Dendritic cell treated with granulocyte-macrophage colony-stimulating factor and Interleukin-4, amounts not matched to agents 40 ng/mL and 50 ng/mL, for 4 days (primary cell): ENCODE results near the gene FTCDNL1.

ENCODE experiments used
- H3K27ac Mint-ChIP-seq: one replicate; pipeline ENCODE4 v1.8.0; 2022; ENCODE audit warnings: mild to moderate bottlenecking, mixed read lengths
- H3K27me3 Mint-ChIP-seq: one replicate; pipeline ENCODE4 v1.8.0; 2022; ENCODE audit warnings: mild to moderate bottlenecking, mixed read lengths
- H3K36me3 Mint-ChIP-seq: one replicate; pipeline ENCODE4 v1.8.0; 2022; ENCODE audit warnings: low read depth, mixed read lengths
- H3K4me1 Mint-ChIP-seq: one replicate; pipeline ENCODE4 v1.8.0; 2022; ENCODE audit warnings: low read depth, mixed read lengths
- H3K4me3 Mint-ChIP-seq: one replicate; pipeline ENCODE4 v1.8.0; 2022; ENCODE audit warnings: mild to moderate bottlenecking, moderate library complexity, mixed read lengths
- H3K9me3 Mint-ChIP-seq: one replicate; pipeline ENCODE4 v1.8.0; 2022; ENCODE audit warnings: mixed read lengths
- intact Hi-C: fragments of 100-400 bp; cut with micrococcal nuclease; formaldehyde crosslinking; loops from one replicate; pipeline ENCODE4 v1.15.0; 2022

FTCDNL1 gene

DNA sequence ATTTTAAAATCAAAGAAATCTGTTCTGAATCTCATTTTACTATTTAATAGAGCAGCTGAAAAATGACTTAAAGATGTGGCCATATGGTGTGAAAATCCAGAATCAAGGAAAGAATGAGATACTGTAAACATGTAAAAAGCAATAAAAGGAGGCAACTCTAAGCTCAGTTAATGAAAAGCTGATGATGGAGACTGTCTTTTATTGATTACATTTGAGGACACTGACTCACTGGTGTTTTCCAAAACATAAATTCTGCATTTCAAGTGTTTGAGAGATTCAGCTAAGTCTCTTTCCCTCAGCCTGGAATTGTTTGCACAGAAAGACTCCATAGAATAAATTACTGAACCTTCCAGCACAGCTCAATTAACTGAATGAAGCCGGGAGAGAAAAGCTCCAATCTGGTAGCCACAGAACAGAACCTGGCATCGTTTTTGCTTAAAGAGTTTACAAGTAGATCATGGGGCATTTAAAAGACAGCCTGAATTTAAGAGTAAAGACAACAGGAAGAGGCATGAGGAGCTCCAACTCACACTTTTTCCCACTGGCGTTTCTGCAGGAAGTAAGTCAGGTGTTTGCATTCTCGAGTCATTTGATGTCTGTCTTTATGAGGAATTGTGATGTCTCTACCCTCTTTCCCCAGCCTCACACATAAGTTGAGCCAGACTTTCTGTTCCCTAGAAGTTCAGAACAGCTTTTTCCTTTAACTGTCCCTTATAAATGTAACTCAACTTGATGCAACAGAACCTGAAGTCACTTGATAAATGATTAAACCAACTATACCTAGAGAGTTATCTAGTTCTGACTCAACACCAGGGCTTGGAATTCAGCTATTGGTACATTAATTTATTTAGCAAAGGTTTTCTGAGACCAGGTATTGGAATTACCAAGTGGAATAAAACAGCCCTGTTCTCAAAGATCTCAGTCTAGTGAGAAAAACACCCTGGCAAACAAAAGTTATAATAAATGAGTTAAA, 53.3 kb downstream of the FTCDNL1 start:
- H3K4me1 Mint-ChIP-seq: peaks cover 9% of the 10 kb centered on the region
- H3K9me3 Mint-ChIP-seq: no peaks in the 10 kb centered on the region
- H3K27ac Mint-ChIP-seq: no peak overlapping the region
- intact Hi-C loops: no loop called here
- no peak overlapping the region for H3K4me3 Mint-ChIP-seq
- no peaks in the 10 kb centered on the region for H3K36me3 Mint-ChIP-seq
- H3K27me3 Mint-ChIP-seq: no peaks in the 10 kb centered on the region

DNA sequence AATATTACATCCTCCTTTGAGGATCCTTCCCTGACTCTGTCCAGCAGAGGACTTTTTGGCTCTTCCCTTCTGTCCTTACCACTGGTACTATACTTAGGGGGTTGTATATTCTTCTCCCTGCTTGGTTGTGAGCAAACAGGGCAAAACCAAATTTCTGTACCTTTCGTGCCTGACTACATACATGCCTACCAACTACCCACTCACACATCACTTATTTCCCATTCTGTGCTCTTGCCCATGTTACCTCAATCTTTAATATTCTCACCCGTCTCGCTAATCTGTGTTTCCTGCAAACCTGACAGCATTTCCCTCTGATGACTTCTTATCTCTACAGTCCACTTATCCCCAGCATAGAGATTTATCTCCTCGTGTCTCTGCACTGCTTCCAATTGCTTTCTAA, 58.6 kb downstream of the FTCDNL1 start:
- Mint-ChIP-seq H3K4me1 (no peaks in the 10 kb centered on the region), H3K9me3 (no peaks in the 10 kb centered on the region), H3K4me3 (no peak overlapping the region), H3K36me3 (no peaks in the 10 kb centered on the region), H3K27ac (no peak overlapping the region), H3K27me3 (no peaks in the 10 kb centered on the region)
- intact Hi-C loops: no loop called here

DNA sequence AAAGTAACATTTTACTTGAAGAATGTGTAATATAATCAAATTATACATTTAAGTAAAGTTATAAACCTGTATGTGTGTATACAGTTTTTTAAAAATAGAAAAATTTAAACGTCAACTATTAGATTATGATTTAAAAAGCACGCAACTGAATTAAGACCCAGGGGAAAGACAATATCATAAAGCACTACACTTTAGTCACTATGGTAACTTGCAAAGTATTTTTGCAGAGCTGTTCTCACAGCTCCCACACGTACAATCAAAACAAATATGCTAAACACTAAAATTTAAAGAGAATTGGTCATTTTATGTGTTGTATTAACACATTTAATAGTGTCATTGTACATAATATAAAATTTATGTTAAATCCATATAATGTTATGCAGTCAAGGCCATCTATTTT, 59.7 kb downstream of the FTCDNL1 start:
- Mint-ChIP-seq H3K27ac (no peak overlapping the region), H3K9me3 (no peaks in the 10 kb centered on the region), H3K4me3 (no peak overlapping the region), H3K36me3 (no peaks in the 10 kb centered on the region), H3K27me3 (no peaks in the 10 kb centered on the region), H3K4me1 (no peaks in the 10 kb centered on the region)
- intact Hi-C loops: no loop called here

DNA sequence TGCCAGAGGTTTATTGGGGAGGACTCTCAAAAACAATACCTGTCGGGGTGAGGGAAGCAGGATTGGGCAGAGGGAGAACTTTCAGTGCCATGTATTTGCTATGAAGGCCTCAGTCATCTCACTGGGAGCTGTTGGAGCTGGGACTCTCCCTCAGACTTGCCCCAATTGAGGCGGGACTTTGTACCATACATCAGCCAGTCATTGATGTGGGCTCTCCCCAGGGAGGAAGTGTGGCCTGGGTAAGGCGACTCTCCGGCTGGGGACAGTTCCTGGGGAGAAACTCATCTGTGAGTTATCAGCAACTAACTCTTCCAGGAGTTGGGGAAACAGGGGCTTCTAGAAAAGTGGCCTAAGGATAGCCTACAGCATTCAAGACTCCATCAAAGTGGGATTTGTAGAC, 66.5 kb downstream of the FTCDNL1 start:
- Mint-ChIP-seq H3K4me3 (no peak overlapping the region), H3K4me1 (peaks cover 14% of the 10 kb centered on the region), H3K9me3 (no peaks in the 10 kb centered on the region), H3K27ac (no peak overlapping the region), H3K36me3 (no peaks in the 10 kb centered on the region), H3K27me3 (no peaks in the 10 kb centered on the region)
- intact Hi-C loops: no loop called here

DNA sequence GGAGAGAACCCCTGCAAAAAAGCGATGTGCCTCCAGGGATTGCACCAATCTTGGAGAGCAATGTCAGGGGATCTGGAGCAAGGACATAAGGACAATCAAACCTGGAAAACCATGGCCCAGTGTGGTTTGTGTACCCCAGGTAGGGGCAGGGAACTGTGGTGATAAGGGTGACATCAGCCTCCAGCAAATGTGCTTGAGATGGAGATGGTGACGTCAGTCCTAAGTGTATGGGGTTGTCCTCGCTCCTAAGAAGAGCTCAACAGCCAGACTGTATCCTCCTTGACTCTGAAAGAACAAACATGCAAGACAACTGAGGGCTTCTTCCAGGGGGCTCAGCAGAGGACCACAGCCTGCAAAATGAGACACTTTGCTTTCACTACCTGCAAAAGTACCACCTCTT, 71.4 kb downstream of the FTCDNL1 start:
- no peak overlapping the region for H3K27ac Mint-ChIP-seq

DNA sequence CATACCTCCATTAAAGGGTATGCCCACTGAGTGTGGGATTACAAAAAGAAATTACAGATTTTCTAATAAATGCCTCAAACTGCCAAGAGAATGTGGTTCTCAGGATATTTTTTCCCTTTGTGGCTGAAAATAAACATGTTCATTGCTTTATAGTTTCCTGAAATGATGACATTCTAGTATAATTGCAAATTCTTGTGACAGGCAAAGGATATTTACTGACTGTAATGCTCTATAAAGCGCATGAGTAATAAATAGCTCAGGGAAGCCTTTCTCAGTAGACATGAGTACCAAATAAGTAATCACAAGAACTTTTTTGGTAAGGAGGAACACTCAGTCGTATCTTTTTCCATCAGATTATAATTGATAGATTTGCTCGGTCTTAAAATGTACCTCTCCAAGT, 72.3 kb downstream of the FTCDNL1 start:
- Mint-ChIP-seq H3K36me3 (no peaks in the 10 kb centered on the region), H3K27ac (no peak overlapping the region), H3K27me3 (no peaks in the 10 kb centered on the region), H3K4me1 (peaks cover 28% of the 10 kb centered on the region), H3K4me3 (no peak overlapping the region), H3K9me3 (no peaks in the 10 kb centered on the region)
- intact Hi-C loops: no loop called here

More for the DNA sequence above, 71.4 kb downstream of the FTCDNL1 start:
- no peaks in the 10 kb centered on the region for H3K36me3 Mint-ChIP-seq
- intact Hi-C loops: no loop called here
- H3K27me3 Mint-ChIP-seq: no peaks in the 10 kb centered on the region
- no peak overlapping the region for H3K4me3 Mint-ChIP-seq
- H3K9me3 Mint-ChIP-seq: no peaks in the 10 kb centered on the region
- peaks cover 27% of the 10 kb centered on the region for H3K4me1 Mint-ChIP-seq

DNA sequence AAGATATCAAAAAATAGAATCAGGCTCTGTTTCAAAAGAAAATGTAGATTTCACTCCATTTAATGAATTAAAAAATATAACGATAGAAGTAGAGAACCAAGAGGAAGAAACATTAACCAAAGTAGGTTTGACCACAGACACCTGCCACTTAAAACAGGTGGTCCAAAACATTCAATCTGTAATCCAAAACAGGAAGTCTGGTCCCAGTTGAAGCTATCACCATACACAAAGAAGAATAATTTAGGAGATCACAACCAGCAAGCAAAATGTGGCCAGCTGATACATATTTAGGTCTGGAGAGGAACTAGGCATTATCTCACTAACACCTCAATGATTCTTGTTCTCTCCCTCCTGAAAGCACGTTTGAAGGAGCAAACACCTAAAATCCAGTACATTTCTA, 73.1 kb downstream of the FTCDNL1 start:
- Mint-ChIP-seq H3K4me1 (peaks cover 35% of the 10 kb centered on the region), H3K4me3 (no peak overlapping the region), H3K9me3 (no peaks in the 10 kb centered on the region), H3K27ac (no peak overlapping the region), H3K36me3 (no peaks in the 10 kb centered on the region), H3K27me3 (no peaks in the 10 kb centered on the region)
- intact Hi-C loops: no loop called here

DNA sequence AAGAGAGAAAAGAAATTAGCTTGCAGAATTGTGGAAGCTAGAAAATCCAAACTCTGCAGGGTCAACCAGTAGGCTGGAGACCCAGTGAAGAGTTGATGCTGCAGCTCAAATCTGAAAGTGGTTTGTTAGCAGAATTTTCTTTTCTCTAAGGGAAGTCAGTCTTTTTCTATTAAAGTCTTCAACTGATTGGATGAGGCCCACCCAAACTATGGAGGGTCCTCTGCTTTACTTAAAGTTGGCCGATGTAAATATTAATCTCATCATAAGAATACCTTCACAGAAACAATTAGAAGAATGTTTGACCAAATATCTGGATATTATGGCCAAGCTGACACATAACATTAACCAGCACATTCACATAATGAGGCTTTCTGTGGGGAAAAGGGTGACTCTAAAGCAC, 73.7 kb downstream of the FTCDNL1 start:
- no peak overlapping the region for H3K4me3 Mint-ChIP-seq
- no peak overlapping the region for H3K27ac Mint-ChIP-seq
- intact Hi-C loops: no loop called here
- H3K27me3 Mint-ChIP-seq: no peaks in the 10 kb centered on the region
- peaks cover 41% of the 10 kb centered on the region for H3K4me1 Mint-ChIP-seq
- no peaks in the 10 kb centered on the region for H3K9me3 Mint-ChIP-seq
- no peaks in the 10 kb centered on the region for H3K36me3 Mint-ChIP-seq

DNA sequence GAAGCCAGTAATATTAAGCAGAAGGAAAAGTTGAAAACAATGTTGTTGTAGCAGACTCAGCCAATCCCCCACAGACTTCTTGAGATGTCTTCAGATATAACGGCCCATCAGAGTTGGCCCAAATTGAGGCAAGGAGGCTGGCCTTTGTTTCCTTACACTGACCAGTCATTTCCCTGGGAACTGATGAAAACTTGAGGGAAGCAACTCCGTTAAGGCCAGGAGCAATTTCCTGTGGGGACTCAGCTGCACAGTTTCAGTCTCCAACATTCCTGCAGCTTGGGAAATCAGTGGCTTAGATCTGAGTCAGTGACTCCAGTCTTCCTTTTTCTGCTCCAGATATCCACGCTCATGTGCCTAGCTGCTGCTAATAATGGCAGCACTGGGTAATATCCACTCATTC, 75.7 kb downstream of the FTCDNL1 start:
- intact Hi-C loops: no loop called here
- Mint-ChIP-seq H3K27me3 (no peaks in the 10 kb centered on the region), H3K36me3 (no peaks in the 10 kb centered on the region), H3K9me3 (no peaks in the 10 kb centered on the region), H3K27ac (no peak overlapping the region), H3K4me1 (peaks cover 39% of the 10 kb centered on the region), H3K4me3 (no peak overlapping the region)

DNA sequence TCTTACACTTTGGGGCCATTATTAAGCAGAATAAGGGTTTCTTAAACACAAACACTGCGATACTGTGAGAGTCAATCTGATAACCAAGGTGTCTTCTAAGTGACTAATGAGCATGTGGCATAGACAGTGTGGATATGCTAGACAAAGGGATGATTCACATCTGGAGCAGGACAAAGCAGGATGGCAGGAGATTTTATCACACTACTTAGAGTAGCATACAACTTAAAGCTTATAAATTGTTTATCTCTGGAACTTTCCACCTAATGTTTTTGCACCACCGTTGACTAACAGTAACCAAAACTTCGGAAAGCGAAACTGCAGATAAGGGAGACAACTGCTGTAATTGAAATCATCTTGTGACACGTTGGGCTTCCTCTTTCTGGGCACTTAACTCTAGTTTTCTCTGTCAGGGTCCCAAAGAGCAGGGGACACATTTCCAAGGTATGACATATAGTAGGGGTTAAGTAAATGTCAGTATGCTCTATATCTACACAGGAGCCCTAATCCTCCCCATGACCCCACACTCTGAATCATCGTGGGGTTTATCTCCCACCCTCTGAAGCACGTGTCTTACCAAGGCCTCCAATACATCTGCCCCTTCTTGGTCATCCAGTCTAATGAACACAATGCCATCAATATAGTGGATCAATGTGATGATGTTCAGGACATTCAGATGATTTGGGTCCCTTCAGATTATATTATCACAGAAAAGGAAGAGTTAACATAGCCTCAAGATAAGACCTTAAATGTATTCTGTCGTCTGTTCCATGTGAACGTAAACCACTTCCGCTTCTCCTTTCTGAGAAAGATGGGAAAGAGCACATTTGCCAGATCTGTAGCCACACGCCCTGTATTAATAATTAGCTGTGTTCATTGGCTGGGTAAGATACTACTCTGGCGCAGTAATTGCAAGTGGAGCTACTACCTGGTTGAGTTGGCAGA, 78.7 kb downstream of the FTCDNL1 start:
- H3K9me3 Mint-ChIP-seq: no peaks in the 10 kb centered on the region
- no peaks in the 10 kb centered on the region for H3K36me3 Mint-ChIP-seq
- intact Hi-C loops: no loop called here
- peak overlapping the region; percentile 11 for H3K4me3 Mint-ChIP-seq
- H3K4me1 Mint-ChIP-seq: peaks cover 19% of the 10 kb centered on the region
- no peaks in the 10 kb centered on the region for H3K27me3 Mint-ChIP-seq
- H3K27ac Mint-ChIP-seq: peak overlapping the region; percentile 87

DNA sequence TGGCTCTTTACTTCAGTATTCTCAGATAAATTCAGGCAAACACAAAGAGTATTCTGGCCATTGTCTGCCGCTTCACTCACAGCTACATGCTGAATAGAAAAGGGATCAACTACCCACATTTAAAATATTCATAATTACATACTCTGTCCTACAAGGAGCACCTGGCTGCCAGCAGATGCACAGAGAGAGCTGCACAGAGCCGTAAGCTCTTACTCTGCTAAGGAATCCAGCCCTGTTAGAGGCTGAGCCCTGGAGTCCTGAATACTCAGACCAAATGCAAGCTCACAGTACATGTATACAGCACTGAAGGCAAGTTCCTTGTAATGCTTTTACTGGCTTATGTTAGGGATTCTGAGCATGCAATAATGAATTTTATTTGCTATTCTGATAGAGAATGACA, 80.3 kb downstream of the FTCDNL1 start:
- intact Hi-C loops: no loop called here
- no peaks in the 10 kb centered on the region for H3K36me3 Mint-ChIP-seq
- H3K4me1 Mint-ChIP-seq: peaks cover 19% of the 10 kb centered on the region
- no peak overlapping the region for H3K27ac Mint-ChIP-seq
- H3K27me3 Mint-ChIP-seq: no peaks in the 10 kb centered on the region
- H3K9me3 Mint-ChIP-seq: no peaks in the 10 kb centered on the region
- no peak overlapping the region for H3K4me3 Mint-ChIP-seq

DNA sequence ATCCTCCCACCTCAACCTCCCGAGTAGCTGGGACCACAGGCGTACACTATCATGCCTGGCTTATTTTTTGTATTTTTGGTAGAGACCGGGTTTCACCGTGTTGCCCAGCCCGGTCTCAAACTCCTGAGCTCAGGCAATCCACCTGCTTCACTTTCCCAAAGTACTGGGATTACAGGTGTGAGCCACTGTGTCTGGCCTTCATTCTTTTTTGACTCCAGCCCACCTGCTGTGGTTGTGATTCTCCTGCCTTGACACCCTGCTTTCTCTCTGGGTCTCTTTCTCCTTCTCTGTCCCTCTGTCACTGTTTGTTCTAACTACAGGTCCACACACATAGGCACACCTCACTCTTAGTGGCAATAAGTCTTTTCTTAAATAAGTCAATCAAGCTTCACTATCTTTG, 85.3 kb downstream of the FTCDNL1 start:
- Mint-ChIP-seq H3K27ac (no peak overlapping the region), H3K4me3 (no peak overlapping the region), H3K36me3 (no peaks in the 10 kb centered on the region), H3K9me3 (no peaks in the 10 kb centered on the region), H3K4me1 (no peaks in the 10 kb centered on the region), H3K27me3 (no peaks in the 10 kb centered on the region)
- intact Hi-C loops: no loop called here

DNA sequence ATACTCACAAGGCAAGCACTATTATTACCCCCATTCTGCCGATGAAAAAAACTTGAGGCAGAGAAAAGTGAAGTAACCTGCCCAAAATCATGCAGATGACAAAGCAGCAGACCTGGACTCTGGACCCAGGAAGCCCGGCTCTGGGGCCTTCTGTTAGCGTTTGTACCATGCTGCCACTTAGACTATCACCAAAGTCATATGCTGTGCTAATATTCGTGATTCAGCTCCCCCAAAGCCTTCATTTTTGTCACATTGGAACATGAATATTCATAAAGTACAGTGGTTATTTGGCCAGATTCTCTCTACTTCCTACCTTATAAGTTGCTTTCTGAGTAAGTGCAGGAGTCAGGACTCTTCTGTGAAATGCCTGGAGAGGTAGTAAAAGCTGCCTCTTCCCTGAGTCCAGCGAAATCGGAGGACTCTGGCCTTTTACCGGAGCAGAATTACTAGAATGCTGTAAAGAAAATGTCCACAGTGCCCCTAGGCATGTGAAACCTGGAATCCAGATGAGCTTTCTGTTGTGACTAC, 86.7 kb downstream of the FTCDNL1 start:
- no peak overlapping the region for H3K27ac Mint-ChIP-seq
- intact Hi-C loops: no loop called here
- no peak overlapping the region for H3K4me3 Mint-ChIP-seq
- no peaks in the 10 kb centered on the region for H3K36me3 Mint-ChIP-seq
- no peaks in the 10 kb centered on the region for H3K9me3 Mint-ChIP-seq
- no peaks in the 10 kb centered on the region for H3K27me3 Mint-ChIP-seq
- no peaks in the 10 kb centered on the region for H3K4me1 Mint-ChIP-seq

DNA sequence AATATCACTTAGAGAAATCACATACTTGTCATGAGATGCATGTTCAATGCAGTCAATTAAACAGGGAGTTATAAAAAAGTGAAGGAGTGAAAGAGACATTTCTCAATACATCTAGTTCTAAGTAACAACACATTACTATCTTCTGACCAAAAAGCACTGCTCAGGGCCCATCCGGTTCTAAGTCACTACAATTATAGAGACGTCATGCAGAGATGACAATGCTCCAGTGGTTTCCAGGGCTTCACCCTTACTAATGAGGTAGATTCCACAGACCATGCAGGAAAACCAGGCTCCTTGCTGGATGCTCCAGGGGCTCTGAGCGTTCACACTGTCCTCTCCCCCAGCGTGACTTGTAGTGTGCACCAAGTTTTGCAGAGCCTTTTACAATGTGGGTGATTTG, 88.0 kb downstream of the FTCDNL1 start:
- Mint-ChIP-seq H3K4me3 (no peak overlapping the region), H3K4me1 (peaks cover under 1% of the 10 kb centered on the region), H3K27me3 (no peaks in the 10 kb centered on the region), H3K27ac (peak overlapping the region; percentile 31), H3K36me3 (no peaks in the 10 kb centered on the region), H3K9me3 (no peaks in the 10 kb centered on the region)
- intact Hi-C loops: no loop called here
